ENCODE data around the gene PPIF. TPM values are rescaled to one million over a fixed set of nuclear protein-coding genes. Genes with fewer than 3 reads are reported as not detected.

PPIF gene
- total RNA-seq, 2 experiments from 2014 or later, result 177 to 185 TPM

DNA sequence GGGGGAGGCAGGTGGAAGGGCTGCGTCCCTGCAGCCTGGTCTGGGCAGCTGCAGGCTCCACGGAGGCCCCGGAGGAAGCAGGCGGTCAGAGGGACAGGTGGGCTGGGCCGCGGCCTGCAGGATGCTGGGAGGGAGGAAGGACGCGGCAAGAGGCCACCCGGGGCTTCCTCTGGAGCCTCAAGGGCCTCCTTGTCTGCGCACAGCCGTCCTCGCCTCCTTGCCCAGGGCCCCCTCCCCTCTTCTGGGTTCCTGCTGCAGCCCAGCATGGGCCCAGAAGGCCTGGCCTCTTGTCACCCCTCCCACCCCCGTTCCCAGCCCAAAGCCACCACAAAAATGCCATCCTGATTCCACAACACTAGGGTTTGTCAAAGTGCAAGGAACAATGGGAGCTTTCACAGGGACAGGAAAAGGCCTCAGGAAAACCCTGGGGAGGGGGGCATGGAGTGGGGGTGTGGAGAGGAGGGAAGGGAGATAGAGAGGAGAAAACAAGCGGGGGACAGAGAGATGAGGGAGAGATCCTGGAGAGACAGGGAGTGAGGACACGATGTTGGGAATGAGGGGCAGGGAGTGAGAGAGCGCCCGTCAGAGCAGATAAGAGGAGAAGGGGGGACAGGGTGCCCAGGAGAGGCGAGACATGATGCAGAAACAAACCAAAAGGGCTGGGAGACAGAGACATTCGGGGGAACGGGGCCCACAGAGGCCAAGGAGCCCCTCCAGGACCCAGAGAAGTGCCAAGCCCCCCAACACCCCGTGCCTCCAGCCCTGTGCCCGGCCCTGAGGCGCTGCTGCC is 56.4 kb downstream of the PPIF start:
- CTCF ChIA-PET, result no interaction called here
- POLR2A ChIA-PET, result no interaction called here

DNA sequence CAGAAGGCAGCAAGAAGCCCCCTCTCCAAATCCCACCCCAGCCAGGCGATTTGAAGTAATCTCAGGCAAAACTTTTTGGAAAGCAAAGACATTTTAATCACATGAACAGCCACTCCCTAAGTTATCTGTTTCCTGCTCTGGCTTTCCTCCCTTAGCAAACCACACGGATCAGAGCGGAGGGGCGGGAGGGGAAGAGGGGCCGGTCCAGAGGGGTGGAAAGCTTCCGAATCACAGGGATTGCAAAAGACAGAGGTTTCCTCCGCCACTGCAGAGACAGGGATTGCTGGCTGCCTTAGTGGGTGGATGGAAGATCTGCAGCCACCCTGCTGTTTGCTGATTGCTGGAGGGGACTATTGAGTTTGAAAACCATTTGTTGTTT is 57.0 kb downstream of the PPIF start:
- CTCF ChIA-PET, result no interaction called here
- POLR2A ChIA-PET, result no interaction called here

DNA sequence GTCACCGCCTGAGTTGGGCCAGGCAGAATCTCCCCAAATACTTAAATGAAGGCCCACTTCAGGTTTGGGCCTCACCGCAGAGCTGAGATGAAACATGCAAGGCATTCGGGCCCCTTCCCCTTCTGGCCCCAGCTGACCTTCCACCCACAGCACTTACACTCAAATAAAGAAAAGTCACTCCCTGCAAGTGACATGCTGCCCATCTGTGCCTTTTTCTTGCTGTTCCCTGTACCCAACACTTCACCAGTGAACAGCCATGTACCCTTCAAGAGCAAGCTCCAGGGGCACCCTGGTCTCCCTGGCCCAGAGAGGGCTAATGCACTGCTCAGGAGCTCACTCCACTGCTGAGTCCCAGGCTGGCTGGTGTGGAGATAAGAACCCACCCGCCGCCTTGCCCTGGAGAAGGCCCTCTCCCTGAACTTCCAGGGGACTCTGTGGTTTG is 57.4 kb downstream of the PPIF start:
- ChIA-PET POLR2A (no interaction called here), CTCF (no interaction called here)

Other genes starting within 250 kb of the PPIF start
- gene ZCCHC24, start 98.2 kb downstream of the PPIF start, total RNA-seq, result 1 to 10 TPM; 1.3 to 1.5 TPM
- 1 to 10 TPM; 3.2 to 3.3 TPM for gene EIF5AL1, start 165.1 kb downstream of the PPIF start, total RNA-seq
- gene SFTPA2, start 212.9 kb downstream of the PPIF start, total RNA-seq, result not detected

Data from activated CD8-positive, alpha-beta memory T cell treated with anti-CD3 and anti-CD28 coated beads for 36 hours (primary cell).